PC-9 (cell line): Measurements from ENCODE around the gene LPIN2.

Source experiments
- CTCF ChIP-seq: fragments of 200-600 bp; sonication (generic); conservative IDR thresholded peaks from 2 replicates; pipeline ENCODE4 v1.6.1; 2017; ENCODE audit warnings: mixed run types, antibody characterized with exemption, mild to moderate bottlenecking, moderate library complexity
- EZH2 ChIP-seq: fragments of 200-600 bp; sonication (generic); IDR thresholded peaks from 2 replicates; pipeline ENCODE4 v1.8.0; 2017; ENCODE audit warnings: antibody characterized with exemption, low read depth

- TF ChIP-seq EZH2 (no peak), CTCF (no peak)
These were observed 32.2 kb upstream of the LPIN2 start for GRCh38 chr18:3044931-3045698.
